Adrenal gland (tissue), 5 donors: ENCODE results near the gene LMBR1L.

Source experiments
- CTCF ChIP-seq, 6 experiments: fragments of 450-650 bp in 4 of 6; fragments of 200-600 bp in 2 of 6; sonication (generic) in 1 of 6; IDR thresholded peaks; 1 replicate in 5 of 6; 2 replicates in 1 of 6; pipeline versions ENCODE4 v1.5.1 to v1.8.0; 2016 to 2021; ENCODE audit warnings: antibody characterized with exemption in 6 of 6, mild to moderate bottlenecking in 2 of 6, moderate library complexity in 1 of 6
- POLR2A ChIP-seq, 2 donors: fragments of 450-650 bp; IDR thresholded peaks; one replicate each; pipeline ENCODE4 v1.6.1; 2017; ENCODE audit warnings: antibody characterized with exemption in 2 of 2, mild to moderate bottlenecking in 2 of 2, moderate library complexity in 1 of 2
- donor health status: DM: no; HTN: no; CAD: no.

- TF ChIP-seq CTCF (IDR thresholded peaks at IDR 0.05) (no peak), POLR2A (IDR thresholded peaks at IDR 0.05) (no peak)
Measured at GRCh38 chr12:49089821-49090773, 20.6 kb downstream of the LMBR1L start.
